CMK (cell line): Measurements from ENCODE around the gene NUP210.
A peak's percentile ranks its signal among the peaks of the same experiment; 100 is the strongest.

Experiments
- DNase-seq: peaks from one replicate; pipeline ENCODE4 v3.0.0-alpha.2; 2010; ENCODE audit warnings: low read depth

Gene NUP210

GRCh38 chr3:13319564-13320220 is 100.4 kb downstream of the NUP210 start:
- no peak for DNase-seq

DNA sequence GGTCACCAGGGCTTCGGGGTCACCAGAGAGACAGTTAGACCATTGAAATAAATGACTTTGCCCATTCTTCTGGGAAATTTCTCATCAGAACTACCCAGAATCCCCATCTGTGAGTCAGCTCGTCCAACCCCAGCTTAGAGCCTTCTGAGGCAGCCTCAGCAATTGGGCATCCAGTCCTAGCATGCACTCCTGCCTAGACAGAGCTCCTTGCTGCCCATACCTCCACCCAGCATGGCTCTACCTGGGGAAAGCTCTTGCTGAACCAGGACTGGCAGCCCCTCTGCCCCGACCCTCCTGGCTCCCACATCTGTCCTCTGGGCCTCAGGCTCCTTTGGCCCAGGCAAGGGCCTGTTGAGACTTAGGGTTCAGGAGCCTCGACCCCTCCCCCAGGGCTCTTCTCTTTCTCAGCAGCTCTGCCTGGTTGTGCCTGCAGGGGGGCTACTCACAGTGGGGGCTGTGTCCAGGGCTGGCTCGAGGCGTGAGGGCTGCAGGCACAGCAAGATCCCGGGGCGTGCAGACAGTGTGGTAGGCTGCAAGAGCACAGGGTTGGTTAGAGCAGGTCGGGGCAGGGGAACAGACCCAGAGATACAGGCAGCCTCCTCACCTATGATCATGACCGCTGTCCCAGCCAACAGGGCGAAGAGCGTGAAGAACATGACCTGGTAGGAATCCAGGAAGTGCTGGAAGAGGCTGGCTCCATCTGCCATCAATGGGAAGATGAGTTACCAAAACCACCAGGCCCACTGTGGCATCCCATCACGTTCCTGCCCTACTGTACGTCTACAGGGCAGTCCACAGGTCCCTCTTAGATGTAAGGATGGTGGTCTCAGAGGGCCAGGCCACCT is 101.3 kb downstream of the NUP210 start:
- no peak for DNase-seq

- no peak for DNase-seq
Observed at GRCh38 chr3:13317596-13318320, 102.4 kb downstream of the NUP210 start.

DNA sequence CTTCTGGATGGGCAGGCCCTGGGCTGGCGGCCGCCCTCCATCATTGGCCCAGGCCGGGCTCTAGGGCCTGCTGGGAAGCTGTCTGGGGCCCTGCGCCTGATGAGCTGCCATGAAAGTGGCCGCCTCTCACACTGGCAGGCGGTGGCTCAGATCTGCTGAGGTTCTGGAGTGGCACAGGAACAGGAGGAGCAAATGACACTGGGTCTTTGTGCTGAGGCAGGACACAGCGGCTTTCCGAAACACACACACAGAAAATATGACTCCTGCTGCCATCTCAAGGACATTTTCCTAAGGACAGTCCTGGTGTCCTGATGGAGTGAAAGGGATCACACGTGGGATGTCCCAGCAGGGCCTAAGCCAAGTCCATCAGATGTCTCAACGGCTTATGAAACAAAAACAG is 103.5 kb downstream of the NUP210 start:
- DNase-seq: no peak

- DNase-seq: no peak
Observed at GRCh38 chr3:13314877-13315276, 105.2 kb downstream of the NUP210 start.

GRCh38 chr3:13313813-13314212 is 106.3 kb downstream of the NUP210 start:
- DNase-seq: no peak

- no peak for DNase-seq
Observed at GRCh38 chr3:13309004-13309403, 111.1 kb downstream of the NUP210 start.

GRCh38 chr3:13308380-13308801 is 111.7 kb downstream of the NUP210 start:
- DNase-seq: no peak

DNA sequence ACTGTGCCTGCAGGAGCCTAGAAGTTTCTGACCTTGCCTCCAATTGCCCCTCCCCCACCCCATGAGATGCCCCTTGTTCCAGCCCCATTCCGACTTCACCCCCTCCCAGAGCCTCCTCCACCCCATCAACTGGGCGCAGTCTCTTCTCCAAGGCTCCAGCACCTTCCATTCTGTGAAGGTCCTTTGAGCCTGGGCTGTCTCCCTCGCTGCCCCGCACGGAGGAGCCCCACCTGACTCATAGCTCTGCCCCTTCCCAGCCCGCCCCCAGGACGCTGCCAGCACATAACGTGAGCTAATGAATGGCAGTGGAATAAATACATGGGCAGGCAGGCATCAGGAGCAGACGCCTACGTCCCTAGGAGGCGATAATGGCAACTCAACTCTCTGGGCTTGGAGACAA is 113.1 kb downstream of the NUP210 start:
- DNase-seq: no peak

GRCh38 chr3:13305623-13306022 is 114.5 kb downstream of the NUP210 start:
- DNase-seq: no peak

DNA sequence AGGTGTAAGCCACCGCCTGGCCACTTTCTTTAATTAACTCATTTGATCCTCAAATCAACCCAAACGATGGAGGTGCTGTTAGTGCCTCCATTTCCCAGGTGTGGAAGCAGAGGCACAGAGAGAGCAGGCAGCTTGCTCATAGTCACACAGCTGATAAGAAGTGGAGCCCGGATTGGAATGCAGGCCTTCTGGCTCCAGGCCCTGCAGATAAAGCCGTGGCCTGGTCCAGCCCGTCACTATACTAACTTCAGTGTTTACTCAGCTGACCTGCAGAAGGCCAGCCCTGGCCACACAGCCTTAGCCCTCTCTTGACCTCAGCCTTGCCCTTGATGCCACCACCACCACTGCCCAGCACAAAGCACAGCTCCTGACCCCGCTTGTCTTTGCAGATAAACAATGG is 116.7 kb downstream of the NUP210 start:
- DNase-seq: no peak

DNA sequence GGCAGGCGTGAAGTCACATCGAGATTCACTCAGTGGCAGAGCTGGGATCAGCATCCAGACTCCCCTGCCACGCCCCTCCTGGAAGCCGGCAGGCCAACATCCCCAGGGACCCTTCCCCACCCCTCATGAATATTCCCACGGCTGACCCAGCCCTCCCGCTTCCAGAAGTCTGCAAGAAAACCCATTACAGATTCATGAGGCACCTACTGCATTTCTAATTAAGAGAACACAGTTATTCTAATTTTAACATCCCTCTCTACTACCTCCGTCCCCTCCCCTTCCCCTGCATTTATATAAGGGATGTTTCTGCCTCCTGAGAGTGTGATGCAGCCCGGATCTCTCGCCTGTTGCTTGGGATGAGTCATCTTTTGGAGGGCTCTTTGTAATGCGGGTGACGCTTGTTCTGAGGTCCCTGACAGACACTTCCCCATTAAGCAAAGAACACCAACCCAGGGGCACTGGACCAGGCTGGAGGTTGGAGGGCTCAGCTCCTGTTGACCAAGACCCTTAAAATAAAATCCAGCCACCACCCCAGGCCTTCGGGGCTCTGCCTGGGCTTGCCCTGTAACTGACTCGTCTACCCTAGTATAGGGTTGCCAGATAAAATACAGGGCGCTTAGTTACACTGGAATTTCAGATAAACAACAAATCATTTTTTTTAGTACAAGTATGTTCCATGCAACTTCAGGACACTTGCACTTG is 118.7 kb downstream of the NUP210 start:
- DNase-seq: no peak

DNA sequence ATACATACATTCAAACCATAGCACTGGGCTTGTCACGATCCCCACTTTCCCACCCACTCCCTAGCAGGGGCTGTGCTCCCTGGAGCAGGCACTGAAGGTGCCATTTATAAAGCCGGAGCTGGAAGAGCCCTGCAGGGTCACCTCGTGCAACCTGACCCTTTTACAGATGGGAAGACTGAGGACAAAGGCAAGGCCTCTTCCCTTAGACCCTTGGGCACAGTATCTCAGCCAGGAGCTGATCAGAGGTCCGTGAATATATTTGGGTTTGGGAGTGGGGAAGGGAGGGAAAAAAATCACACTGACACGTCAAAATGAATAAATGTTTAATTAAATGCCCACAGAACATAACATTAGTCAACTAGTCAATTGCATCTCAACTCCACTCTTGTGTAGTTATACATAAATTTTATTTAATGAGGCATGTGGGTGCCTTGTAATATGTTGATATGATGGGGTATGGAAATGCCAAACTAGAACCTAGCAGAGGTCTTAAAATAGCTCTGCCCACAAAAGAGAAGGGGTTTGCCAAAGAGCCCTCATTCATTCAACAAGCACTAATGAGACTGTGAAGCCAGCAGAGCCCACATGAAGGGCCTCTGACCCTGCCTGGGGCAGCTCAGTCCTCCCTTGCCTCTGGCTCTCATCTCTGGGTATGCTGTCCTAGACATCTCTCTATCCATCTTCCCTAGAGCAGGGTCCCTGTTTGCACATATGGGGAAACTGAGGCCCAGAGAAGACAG is 119.4 kb downstream of the NUP210 start:
- DNase-seq: no peak

GRCh38 chr3:13299531-13300155 is 120.5 kb downstream of the NUP210 start:
- DNase-seq: no peak

- DNase-seq: peak; percentile 56
Observed at GRCh38 chr3:13296662-13297061, 123.5 kb downstream of the NUP210 start.

- DNase-seq: no peak
Observed at GRCh38 chr3:13294442-13295351, 125.4 kb downstream of the NUP210 start.

- no peak for DNase-seq
Observed at GRCh38 chr3:13292375-13292774, 127.7 kb downstream of the NUP210 start.

GRCh38 chr3:13290941-13291340 is 129.2 kb downstream of the NUP210 start:
- DNase-seq: no peak

- no peak for DNase-seq
Observed at GRCh38 chr3:13289771-13290285, 130.3 kb downstream of the NUP210 start.
